GM10266 (cell line): Measurements from ENCODE around the gene CHD5.

Experiments
- DNase-seq: peaks from one replicate; pipeline ENCODE4 v3.0.0; 2012; ENCODE audit errors: extremely low spot score
- TF ChIP-seq, protein P1 (sequence below): IDR thresholded peaks from 2 replicates; pipeline ENCODE4 v1.5.1; 2012; ENCODE audit warnings: mild to moderate bottlenecking, low read depth; ENCODE audit not compliant: control insufficient read depth, insufficient read depth; ENCODE audit errors: missing control alignments

Gene CHD5

DNA sequence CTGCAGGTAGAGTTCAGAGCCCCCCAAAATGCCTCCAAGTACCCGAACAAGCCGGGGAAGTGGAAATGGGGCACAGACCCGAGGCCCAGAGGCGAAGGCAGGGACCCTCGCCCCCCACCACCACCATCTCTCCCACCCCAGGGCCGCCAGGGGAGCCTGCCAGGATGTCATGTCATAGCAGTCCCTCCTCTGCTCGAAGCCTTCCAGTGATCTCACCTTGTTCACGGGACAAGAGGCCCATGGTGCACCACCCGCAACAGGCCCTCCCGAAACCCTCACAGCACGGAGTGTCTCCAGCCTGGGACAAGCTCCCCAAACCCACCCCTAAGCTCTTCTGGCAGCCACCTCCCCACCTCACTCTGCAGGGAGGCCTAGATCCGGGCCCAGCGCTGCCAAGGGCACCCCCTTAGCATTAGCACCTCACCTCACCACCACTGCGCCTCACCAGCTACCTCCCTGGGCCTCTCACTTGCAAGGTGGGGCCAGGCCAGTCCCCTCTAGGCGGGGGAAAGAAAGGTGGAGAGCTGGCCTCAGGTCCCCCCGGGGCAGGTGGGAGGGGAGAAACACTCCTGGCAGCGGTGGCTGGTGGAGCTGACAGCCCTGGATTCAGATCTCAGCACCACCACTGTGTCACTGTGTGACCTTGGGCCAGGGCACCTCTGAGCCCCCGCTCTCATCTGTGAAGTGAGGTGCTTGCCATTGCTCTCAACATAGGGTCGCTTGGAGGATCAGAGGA lies 13.3 kb downstream of the CHD5 start:
- TF ChIP-seq, protein P1, sequence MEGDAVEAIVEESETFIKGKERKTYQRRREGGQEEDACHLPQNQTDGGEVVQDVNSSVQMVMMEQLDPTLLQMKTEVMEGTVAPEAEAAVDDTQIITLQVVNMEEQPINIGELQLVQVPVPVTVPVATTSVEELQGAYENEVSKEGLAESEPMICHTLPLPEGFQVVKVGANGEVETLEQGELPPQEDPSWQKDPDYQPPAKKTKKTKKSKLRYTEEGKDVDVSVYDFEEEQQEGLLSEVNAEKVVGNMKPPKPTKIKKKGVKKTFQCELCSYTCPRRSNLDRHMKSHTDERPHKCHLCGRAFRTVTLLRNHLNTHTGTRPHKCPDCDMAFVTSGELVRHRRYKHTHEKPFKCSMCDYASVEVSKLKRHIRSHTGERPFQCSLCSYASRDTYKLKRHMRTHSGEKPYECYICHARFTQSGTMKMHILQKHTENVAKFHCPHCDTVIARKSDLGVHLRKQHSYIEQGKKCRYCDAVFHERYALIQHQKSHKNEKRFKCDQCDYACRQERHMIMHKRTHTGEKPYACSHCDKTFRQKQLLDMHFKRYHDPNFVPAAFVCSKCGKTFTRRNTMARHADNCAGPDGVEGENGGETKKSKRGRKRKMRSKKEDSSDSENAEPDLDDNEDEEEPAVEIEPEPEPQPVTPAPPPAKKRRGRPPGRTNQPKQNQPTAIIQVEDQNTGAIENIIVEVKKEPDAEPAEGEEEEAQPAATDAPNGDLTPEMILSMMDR: no peak
- DNase-seq: no peak

DNA sequence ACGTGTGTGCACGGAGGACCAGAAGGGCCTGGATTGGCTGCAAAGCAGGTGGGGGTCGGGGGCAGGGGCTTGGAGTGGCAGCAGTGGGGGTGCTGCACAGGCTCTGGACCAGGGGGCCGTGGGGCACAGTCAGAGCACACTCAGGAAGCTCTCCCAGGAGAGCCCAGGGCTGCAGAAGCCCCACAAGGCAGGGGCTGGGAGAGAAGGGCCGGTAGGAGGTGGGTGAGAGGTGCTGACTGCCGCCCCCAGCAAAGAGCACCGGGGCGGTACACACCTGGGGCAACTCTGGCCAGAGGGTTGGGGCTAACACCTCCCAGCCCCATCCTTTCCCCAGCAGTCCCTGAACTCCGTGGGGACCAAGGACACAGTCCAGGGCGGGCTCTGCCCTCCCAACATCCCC lies 13.9 kb downstream of the CHD5 start:
- TF ChIP-seq, protein P1: no peak
- no peak for DNase-seq

DNA sequence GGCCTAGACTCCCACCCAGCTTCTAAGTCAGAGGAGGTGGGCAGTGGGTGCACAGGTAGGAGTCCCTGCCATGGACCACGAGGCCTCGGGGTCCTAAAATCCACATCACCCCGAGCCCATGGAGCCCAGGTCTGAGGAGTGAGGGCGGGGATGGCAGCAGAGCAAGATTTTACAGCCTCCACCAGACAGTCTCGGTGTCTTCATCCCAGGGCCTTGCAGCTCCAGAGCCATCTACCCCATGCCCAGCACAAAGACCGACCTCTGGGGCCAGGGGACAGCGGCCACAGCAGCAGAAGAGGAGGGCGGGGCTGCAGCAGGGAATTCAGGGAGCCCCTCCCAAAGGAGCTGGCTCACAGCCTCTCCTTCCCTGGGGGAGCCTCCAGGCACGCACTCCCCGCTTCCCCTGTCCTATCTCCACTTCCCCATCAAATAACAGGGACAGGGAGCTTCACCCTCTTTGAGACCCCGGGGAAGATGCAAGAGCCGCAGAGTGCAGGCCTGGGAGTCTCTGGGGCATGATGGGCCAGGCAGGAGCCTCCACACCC lies 14.6 kb downstream of the CHD5 start:
- no peak for DNase-seq
- TF ChIP-seq, protein P1: no peak

DNA sequence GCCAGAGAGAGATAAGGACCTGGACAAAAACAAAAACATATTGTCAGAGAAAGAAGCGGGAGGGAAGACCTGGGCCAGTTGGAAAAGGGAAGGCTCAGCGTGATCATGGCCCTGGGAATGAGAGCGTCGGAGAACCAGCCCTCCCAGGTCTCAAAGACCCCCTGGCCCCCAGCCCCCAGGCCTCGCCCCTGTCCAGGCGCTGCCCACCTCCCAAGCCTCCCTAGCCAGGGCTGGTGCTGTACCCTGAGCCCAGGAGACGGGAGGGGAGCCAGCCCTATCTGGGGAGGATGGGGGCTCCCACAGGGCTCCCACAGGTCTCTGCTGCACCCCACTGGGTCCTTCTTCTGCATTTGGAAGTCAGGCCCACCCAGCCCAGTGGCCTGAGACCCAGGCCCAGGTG lies 15.1 kb downstream of the CHD5 start:
- no peak for DNase-seq
- TF ChIP-seq, protein P1: no peak

DNA sequence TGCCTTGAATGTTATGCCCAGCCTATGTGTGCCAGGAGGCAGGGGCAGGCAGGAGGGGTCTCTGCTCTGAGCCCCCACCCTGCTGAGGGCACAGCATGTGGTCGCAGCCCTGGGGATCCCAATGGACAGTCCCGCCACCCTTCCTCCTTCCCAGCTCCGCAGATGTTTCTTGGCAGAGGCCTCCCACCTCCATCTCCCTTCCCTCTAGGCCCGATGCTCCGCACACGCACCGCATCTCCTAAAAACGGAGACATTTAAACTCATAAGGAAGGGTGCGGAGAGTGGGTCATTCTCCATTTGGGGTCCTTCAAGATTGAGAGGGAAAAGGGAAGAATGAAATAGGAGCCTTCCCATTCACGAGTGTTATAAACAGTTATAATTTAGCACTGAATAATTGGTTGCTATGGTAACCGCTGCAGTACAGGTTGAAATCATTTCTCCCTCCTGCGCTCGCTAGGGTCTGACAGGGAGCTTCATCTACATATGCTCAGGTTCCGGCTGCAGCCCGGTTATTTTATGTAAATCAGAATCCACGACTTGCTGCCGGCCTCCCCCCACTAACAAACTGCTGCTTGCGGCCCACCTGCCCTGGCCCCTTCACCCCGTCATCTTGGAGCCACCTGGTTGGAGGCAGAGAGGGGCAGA lies 16.0 kb downstream of the CHD5 start:
- no peak for DNase-seq
- TF ChIP-seq, protein P1: no peak

DNA sequence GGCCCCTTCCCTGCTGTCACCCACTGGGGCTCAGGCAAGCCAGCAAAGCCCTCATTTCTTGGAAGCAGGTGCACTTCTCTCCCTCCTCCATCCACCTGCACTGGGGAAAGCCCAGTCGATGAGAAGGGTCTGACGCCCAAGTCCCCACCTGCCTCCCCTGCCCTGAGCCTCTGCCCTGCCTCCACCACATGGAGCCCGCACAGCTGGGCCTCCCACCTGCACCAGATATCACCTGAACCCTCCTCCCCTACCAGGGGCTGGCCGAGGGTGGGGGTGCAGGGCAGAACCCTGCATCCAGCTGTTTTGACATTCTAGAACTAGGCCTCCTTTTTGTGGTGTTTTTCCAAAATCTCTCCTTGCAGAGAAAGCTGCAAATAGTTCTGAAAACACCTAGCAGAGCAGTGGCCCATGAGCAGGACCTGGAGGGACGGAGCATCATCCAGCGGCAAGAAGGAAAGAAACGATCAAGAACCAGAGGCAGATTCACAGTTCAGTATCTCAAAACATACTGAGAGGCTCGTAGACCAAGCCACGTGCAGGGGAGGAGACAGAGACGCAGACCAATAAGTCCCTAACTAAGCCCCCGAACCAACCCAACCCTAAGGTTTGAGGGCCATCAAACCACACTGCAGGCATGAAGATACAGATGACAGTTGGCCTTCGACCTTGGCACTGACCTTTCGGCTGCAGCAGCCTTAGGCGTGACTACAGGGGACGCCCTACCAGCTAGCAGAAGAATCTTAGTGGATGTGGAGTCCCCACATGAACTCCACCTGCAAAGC lies 16.7 kb downstream of the CHD5 start:
- TF ChIP-seq, protein P1: no peak
- no peak for DNase-seq
